ENCODE results near the gene RBM17.

RBM17 gene

GRCh38 chr10:6151087-6151977 is 62.5 kb downstream of the RBM17 start:
- TF ChIP-seq MAX (IDR thresholded peaks at IDR 0.05) (no peak), EGR1 (IDR thresholded peaks at IDR 0.05) (no peak), TCF12 (IDR thresholded peaks at IDR 0.05; ENCODE audit: low read depth) (no peak), RAD21 (IDR thresholded peaks at IDR 0.05; ENCODE audit: low read depth) (no peak), ZBTB7A (IDR thresholded peaks at IDR 0.05; ENCODE audit: low read depth) (no peak), CEBPB (IDR thresholded peaks at IDR 0.05) (no peak), NFIC (IDR thresholded peaks at IDR 0.05) (no peak), REST (IDR thresholded peaks at IDR 0.05; ENCODE audit: low read depth) (no peak), USF1 (IDR thresholded peaks at IDR 0.05) (no peak), TEAD4 (IDR thresholded peaks at IDR 0.05) (no peak)

GRCh38 chr10:6153845-6154244 is 65.0 kb downstream of the RBM17 start:
- TF ChIP-seq EGR1 (IDR thresholded peaks at IDR 0.05) (no peak), USF1 (IDR thresholded peaks at IDR 0.05) (no peak), NFIC (IDR thresholded peaks at IDR 0.05) (no peak), REST (IDR thresholded peaks at IDR 0.05; ENCODE audit: low read depth) (no peak), TEAD4 (IDR thresholded peaks at IDR 0.05) (no peak), MAX (IDR thresholded peaks at IDR 0.05) (no peak), EP300 (IDR thresholded peaks at IDR 0.05; ENCODE audit: borderline replicate concordance) (no peak), TCF12 (IDR thresholded peaks at IDR 0.05; ENCODE audit: low read depth) (no peak), YY1 (IDR thresholded peaks at IDR 0.05; ENCODE audit: low read depth) (no peak), RAD21 (IDR thresholded peaks at IDR 0.05; ENCODE audit: low read depth) (no peak), CREB1 (IDR thresholded peaks at IDR 0.05; ENCODE audit: low read depth) (no peak), ZBTB7A (IDR thresholded peaks at IDR 0.05; ENCODE audit: low read depth) (no peak)

- no peak for TF ChIP-seq MAX (IDR thresholded peaks at IDR 0.05)
- TF ChIP-seq USF1 (IDR thresholded peaks at IDR 0.05), result no peak
- no peak for TF ChIP-seq REST (IDR thresholded peaks at IDR 0.05; ENCODE audit: low read depth)
- TF ChIP-seq NFIC (IDR thresholded peaks at IDR 0.05), result no peak
- TF ChIP-seq TAF1 (IDR thresholded peaks at IDR 0.05; ENCODE audit: low read depth), result no peak
- no peak for TF ChIP-seq EGR1 (IDR thresholded peaks at IDR 0.05)
- no peak for TF ChIP-seq CREB1 (IDR thresholded peaks at IDR 0.05; ENCODE audit: low read depth)
- no peak for TF ChIP-seq TEAD4 (IDR thresholded peaks at IDR 0.05)
- no peak for TF ChIP-seq TCF12 (IDR thresholded peaks at IDR 0.05; ENCODE audit: low read depth)
Measured at GRCh38 chr10:6154566-6154965, 65.7 kb downstream of the RBM17 start.

GRCh38 chr10:6158276-6158675 is 69.4 kb downstream of the RBM17 start:
- TF ChIP-seq CREB1 (IDR thresholded peaks at IDR 0.05; ENCODE audit: low read depth), result no peak
- no peak for TF ChIP-seq MAX (IDR thresholded peaks at IDR 0.05)
- no peak for TF ChIP-seq TCF12 (IDR thresholded peaks at IDR 0.05; ENCODE audit: low read depth)
- no peak for TF ChIP-seq EGR1 (IDR thresholded peaks at IDR 0.05)
- no peak for TF ChIP-seq FOXM1 (IDR thresholded peaks at IDR 0.05; ENCODE audit: borderline replicate concordance, low read depth)
- TF ChIP-seq RAD21 (IDR thresholded peaks at IDR 0.05; ENCODE audit: low read depth), result no peak
- TF ChIP-seq ZBTB7A (IDR thresholded peaks at IDR 0.05; ENCODE audit: low read depth), result no peak
- no peak for TF ChIP-seq TAF1 (IDR thresholded peaks at IDR 0.05; ENCODE audit: low read depth)
- no peak for TF ChIP-seq NFIC (IDR thresholded peaks at IDR 0.05)
- no peak for TF ChIP-seq EP300 (IDR thresholded peaks at IDR 0.05; ENCODE audit: borderline replicate concordance)
- TF ChIP-seq REST (IDR thresholded peaks at IDR 0.05; ENCODE audit: low read depth), result no peak
- no peak for TF ChIP-seq CEBPB (IDR thresholded peaks at IDR 0.05)
- TF ChIP-seq TEAD4 (IDR thresholded peaks at IDR 0.05), result no peak
- TF ChIP-seq YY1 (IDR thresholded peaks at IDR 0.05; ENCODE audit: low read depth), result no peak
- no peak for TF ChIP-seq USF1 (IDR thresholded peaks at IDR 0.05)
